ENCODE data around the gene SYT3. TPM values are rescaled to one million over a fixed set of nuclear protein-coding genes. Genes with fewer than 3 reads are reported as not detected.

SYT3 gene
- total RNA-seq, 6 donors from 2014 or later, result 0.67 to 3.6 (median 1.4) TPM; not detected in 1

GRCh38 chr19:50662651-50663481, 23.2 kb upstream of the SYT3 start:
- ATAC-seq (ENCODE audit: low FRiP score in 2 of 2), result no peak
- H3K27me3 ChIP-seq, result peaks cover 0 to 46% (median 26%) of the 10 kb centered on the region in 4 donors
- H3K4me1 ChIP-seq, result peaks cover 10 to 37% (median 17%) of the 10 kb centered on the region in 4 donors
- no peak overlapping the region for H3K4me3 ChIP-seq
- WGBS, 2 donors, result 58 to 59% methylated on average over 16 of the region's 16 CpGs
- no peaks in the 10 kb centered on the region for H3K9me3 ChIP-seq
- no peak for TF ChIP-seq POLR2AphosphoS5 (IDR thresholded peaks at IDR 0.05)
- TF ChIP-seq EP300 (IDR thresholded peaks at IDR 0.05), result no peak
- TF ChIP-seq CTCF (IDR thresholded peaks at IDR 0.05), result no peak
- TF ChIP-seq POLR2A (IDR thresholded peaks at IDR 0.05), result no peak
- DNase-seq, result no peak
- no peak overlapping the region for H3K27ac ChIP-seq
- no peaks in the 10 kb centered on the region for H3K36me3 ChIP-seq

GRCh38 chr19:50661766-50662650, 22.3 kb upstream of the SYT3 start:
- Histone ChIP-seq H3K4me1 (peaks cover 8 to 31% (median 15%) of the 10 kb centered on the region in 4 donors), H3K9me3 (no peaks in the 10 kb centered on the region), H3K27ac (no peak overlapping the region), H3K27me3 (peaks cover 0 to 38% (median 21%) of the 10 kb centered on the region in 4 donors), H3K4me3 (no peak overlapping the region), H3K36me3 (no peaks in the 10 kb centered on the region)
- DNase-seq (no peak), ATAC-seq (ENCODE audit: low FRiP score in 2 of 2) (no peak)
- TF ChIP-seq EP300 (IDR thresholded peaks at IDR 0.05) (no peak), POLR2A (IDR thresholded peaks at IDR 0.05) (no peak), POLR2AphosphoS5 (IDR thresholded peaks at IDR 0.05) (no peak), CTCF (IDR thresholded peaks at IDR 0.05) (no peak)
- WGBS, 2 donors, result 69 to 72% methylated on average over 41 to 49 of the region's 49 CpGs

- TF ChIP-seq CTCF (IDR thresholded peaks at IDR 0.05), result no peak
- TF ChIP-seq POLR2AphosphoS5 (IDR thresholded peaks at IDR 0.05), result no peak
- TF ChIP-seq EP300 (IDR thresholded peaks at IDR 0.05), result no peak
- TF ChIP-seq POLR2A (IDR thresholded peaks at IDR 0.05), result no peak
- 67 to 77% methylated on average over 10 of the region's 10 CpGs for WGBS, 2 donors
- Histone ChIP-seq H3K4me1 (peaks cover 8 to 24% (median 13%) of the 10 kb centered on the region in 4 donors), H3K36me3 (no peaks in the 10 kb centered on the region), H3K27ac (no peak overlapping the region), H3K9me3 (no peaks in the 10 kb centered on the region), H3K27me3 (peaks cover 0 to 28% (median 11%) of the 10 kb centered on the region in 4 donors), H3K4me3 (no peak overlapping the region)
- no peak for ATAC-seq (ENCODE audit: low FRiP score in 2 of 2)
- DNase-seq, result no peak
Measured at GRCh38 chr19:50661023-50661422, 21.3 kb upstream of the SYT3 start.

GRCh38 chr19:50660088-50660366, 20.3 kb upstream of the SYT3 start:
- 26 to 33% methylated on average over 6 of the region's 6 CpGs for WGBS, 2 donors
- ATAC-seq (ENCODE audit: low FRiP score in 2 of 2) (no peak), DNase-seq (no peak)
- TF ChIP-seq CTCF (IDR thresholded peaks at IDR 0.05), result no peak
- TF ChIP-seq POLR2A (IDR thresholded peaks at IDR 0.05), result no peak
- no peak for TF ChIP-seq EP300 (IDR thresholded peaks at IDR 0.05)
- no peak for TF ChIP-seq POLR2AphosphoS5 (IDR thresholded peaks at IDR 0.05)
- no peak overlapping the region for H3K27ac ChIP-seq
- H3K4me1 ChIP-seq, result peaks cover 8 to 22% (median 13%) of the 10 kb centered on the region in 4 donors
- H3K9me3 ChIP-seq, result peaks cover 0 to 3% (median 1%) of the 10 kb centered on the region in 4 donors
- H3K4me3 ChIP-seq, result no peak overlapping the region
- H3K27me3 ChIP-seq, result peaks cover 0 to 26% (median 10%) of the 10 kb centered on the region in 4 donors
- no peaks in the 10 kb centered on the region for H3K36me3 ChIP-seq

All from upper lobe of left lung (tissue), 6 donors.